GM23338 (cell line): Measurements from ENCODE around the gene SLC17A6. TPM values are rescaled to one million over a fixed set of nuclear protein-coding genes. Genes with fewer than 3 reads are reported as not detected.

Experiments
- CTCF ChIP-seq, 2 experiments: fragments of 200-600 bp in 1 of 2; sonication (generic) in 1 of 2; conservative IDR thresholded peaks; 2 replicates each; pipeline versions ENCODE4 v1.5.1 to v1.6.1; 2016 to 2017; ENCODE audit warnings: antibody characterized with exemption in 2 of 2, low read depth in 2 of 2, mild to moderate bottlenecking in 2 of 2, moderate library complexity in 1 of 2
- EZH2 ChIP-seq: fragments of 200-600 bp; sonication (generic); IDR thresholded peaks from one replicate; pipeline ENCODE4 v1.8.0; 2017; ENCODE audit warnings: antibody characterized with exemption, mild to moderate bottlenecking, low read depth; ENCODE audit not compliant: unreplicated experiment
- JUNB ChIP-seq: IDR thresholded peaks from one replicate; pipeline ENCODE4 v1.6.1; 2016; ENCODE audit warnings: antibody characterized with exemption; ENCODE audit not compliant: unreplicated experiment
- NANOG ChIP-seq: IDR thresholded peaks from 2 replicates; pipeline ENCODE4 v1.6.1; 2016; ENCODE audit warnings: antibody characterized with exemption, borderline replicate concordance
- POLR2AphosphoS5 ChIP-seq: IDR thresholded peaks from 2 replicates; pipeline ENCODE4 v1.6.1; 2016; ENCODE audit warnings: antibody characterized with exemption, low read depth
- STAT1 ChIP-seq: IDR thresholded peaks from one replicate; pipeline ENCODE4 v1.6.1; 2016; ENCODE audit warnings: antibody characterized with exemption; ENCODE audit not compliant: unreplicated experiment
- ZNF114 ChIP-seq: fragments of 250-450 bp; sonication (Bioruptor Pico); IDR thresholded peaks from 2 replicates; pipeline ENCODE4 v1.5.0; 2020; ENCODE audit warnings: mild to moderate bottlenecking, moderate library complexity
- ZNF331 ChIP-seq: fragments of 250-450 bp; sonication (Bioruptor Pico); IDR thresholded peaks from 2 replicates; pipeline ENCODE4 v1.5.0; 2020; ENCODE audit warnings: low read depth, mild to moderate bottlenecking, moderate library complexity
- ZNF462 ChIP-seq: fragments of 250-450 bp; sonication (Bioruptor Pico); IDR thresholded peaks from 2 replicates; pipeline ENCODE4 v1.5.0; 2020; ENCODE audit warnings: mild to moderate bottlenecking, moderate library complexity
- polyA plus RNA-seq: library from polyadenylated mRNA; unstranded; fragments of >200 nt; fragmentation: Nextera tagmentation; extraction: Ambion mirVana; gene quantifications from 2 replicates; pipeline ENCODE4 v1.2.1, GENCODE V29; 2016
- total RNA-seq: library from RNA; depleted of rRNA; stranded (reverse); fragments of >200 nt; shearing (Covaris generic); gene quantifications from 2 replicates; pipeline ENCODE4 v1.2.3, GENCODE V29; 2014

SLC17A6 gene
- total and polyA plus RNA-seq, 2 experiments from 2014 or later: 0.31 TPM

- TF ChIP-seq ZNF462 (CRISPR knock-in tag) (no peak), POLR2AphosphoS5 (no peak), STAT1 (no peak), EZH2 (no peak), CTCF (conservative IDR thresholded peaks at IDR 0.05; ENCODE audit: low read depth in 2 of 2) (no peak), ZNF331 (CRISPR knock-in tag) (no peak), NANOG (no peak), JUNB (no peak), ZNF114 (CRISPR knock-in tag) (no peak)
Measured at GRCh38 chr11:22346282-22346681, 8.1 kb downstream of the SLC17A6 start (continued).
